ENCODE results near the gene STK11. TPM values are rescaled to one million over a fixed set of nuclear protein-coding genes. Genes with fewer than 3 reads are reported as not detected.

The STK11 gene
- total RNA-seq, 1 donor from 2014 or later = 61.6 TPM

- Histone ChIP-seq H2AFZ (ENCODE audit: low read depth, low read length) (no peak overlapping the region), H3K27ac (ENCODE audit: low read depth, low read length) (peak overlapping the region; percentile 37), H3K36me3 (ENCODE audit: insufficient read depth, low read length) (peaks cover 20% of the 10 kb centered on the region), H3K79me2 (ENCODE audit: insufficient read depth, low read length) (peaks cover 64% of the 10 kb centered on the region), H3K9ac (ENCODE audit: low read length) (peak overlapping the region; percentile 90), H3K9me3 (ENCODE audit: insufficient read depth, low read depth, low read length) (no peaks in the 10 kb centered on the region), H3K4me3 (ENCODE audit: insufficient read depth, low read depth, low read length) (no peak overlapping the region), H3K27me3 (ENCODE audit: insufficient read depth, low read length) (no peaks in the 10 kb centered on the region), H4K20me1 (ENCODE audit: insufficient read depth, low read length) (peaks cover 57% of the 10 kb centered on the region), H3K4me1 (ENCODE audit: insufficient read depth, low read length) (peaks cover 77% of the 10 kb centered on the region), H3K4me2 (ENCODE audit: low read length) (peak overlapping the region; percentile 97)
- Mint-ChIP-seq H3K9me3 (ENCODE audit: unreplicated experiment) (no peaks in the 10 kb centered on the region), H3K27me3 (ENCODE audit: low read depth, unreplicated experiment) (no peaks in the 10 kb centered on the region), H3K4me3 (ENCODE audit: unreplicated experiment) (peak overlapping the region; percentile 91), H3K36me3 (ENCODE audit: low read depth, unreplicated experiment) (peaks cover 14% of the 10 kb centered on the region), H3K4me1 (ENCODE audit: low read depth, unreplicated experiment) (peaks cover 31% of the 10 kb centered on the region), H3K27ac (ENCODE audit: unreplicated experiment) (peak overlapping the region; percentile 41)
- DNase-seq (ENCODE audit: low read depth) (no peak), FAIRE-seq (no peak)
- TF ChIP-seq, protein P1, sequence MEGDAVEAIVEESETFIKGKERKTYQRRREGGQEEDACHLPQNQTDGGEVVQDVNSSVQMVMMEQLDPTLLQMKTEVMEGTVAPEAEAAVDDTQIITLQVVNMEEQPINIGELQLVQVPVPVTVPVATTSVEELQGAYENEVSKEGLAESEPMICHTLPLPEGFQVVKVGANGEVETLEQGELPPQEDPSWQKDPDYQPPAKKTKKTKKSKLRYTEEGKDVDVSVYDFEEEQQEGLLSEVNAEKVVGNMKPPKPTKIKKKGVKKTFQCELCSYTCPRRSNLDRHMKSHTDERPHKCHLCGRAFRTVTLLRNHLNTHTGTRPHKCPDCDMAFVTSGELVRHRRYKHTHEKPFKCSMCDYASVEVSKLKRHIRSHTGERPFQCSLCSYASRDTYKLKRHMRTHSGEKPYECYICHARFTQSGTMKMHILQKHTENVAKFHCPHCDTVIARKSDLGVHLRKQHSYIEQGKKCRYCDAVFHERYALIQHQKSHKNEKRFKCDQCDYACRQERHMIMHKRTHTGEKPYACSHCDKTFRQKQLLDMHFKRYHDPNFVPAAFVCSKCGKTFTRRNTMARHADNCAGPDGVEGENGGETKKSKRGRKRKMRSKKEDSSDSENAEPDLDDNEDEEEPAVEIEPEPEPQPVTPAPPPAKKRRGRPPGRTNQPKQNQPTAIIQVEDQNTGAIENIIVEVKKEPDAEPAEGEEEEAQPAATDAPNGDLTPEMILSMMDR (IDR thresholded peaks at IDR 0.05; ENCODE audit: insufficient read depth, low read depth, low read length) = no peak
- no peak for TF ChIP-seq EZH2 (IDR thresholded peaks at IDR 0.05; ENCODE audit: insufficient read depth, low read length)
Measured at GRCh38 chr19:1271528-1272422, 66.2 kb downstream of the STK11 start.

- Histone ChIP-seq H3K36me3 (ENCODE audit: insufficient read depth, low read length) (peaks cover 24% of the 10 kb centered on the region), H3K4me2 (ENCODE audit: low read length) (peak overlapping the region; percentile 97), H4K20me1 (ENCODE audit: insufficient read depth, low read length) (peaks cover 57% of the 10 kb centered on the region), H3K4me3 (ENCODE audit: insufficient read depth, low read depth, low read length) (no peak overlapping the region), H3K9me3 (ENCODE audit: insufficient read depth, low read depth, low read length) (no peaks in the 10 kb centered on the region), H2AFZ (ENCODE audit: low read depth, low read length) (no peak overlapping the region), H3K79me2 (ENCODE audit: insufficient read depth, low read length) (peaks cover 67% of the 10 kb centered on the region), H3K9ac (ENCODE audit: low read length) (peak overlapping the region; percentile 38), H3K4me1 (ENCODE audit: insufficient read depth, low read length) (peaks cover 69% of the 10 kb centered on the region), H3K27ac (ENCODE audit: low read depth, low read length) (peak overlapping the region; percentile 37), H3K27me3 (ENCODE audit: insufficient read depth, low read length) (no peaks in the 10 kb centered on the region)
- no peak for DNase-seq (ENCODE audit: low read depth)
- H3K27me3 Mint-ChIP-seq (ENCODE audit: low read depth, unreplicated experiment) = no peaks in the 10 kb centered on the region
- no peaks in the 10 kb centered on the region for H3K9me3 Mint-ChIP-seq (ENCODE audit: unreplicated experiment)
- no peak for FAIRE-seq
- no peak for TF ChIP-seq EZH2 (IDR thresholded peaks at IDR 0.05; ENCODE audit: insufficient read depth, low read length)
- peak overlapping the region; percentile 48 for H3K27ac Mint-ChIP-seq (ENCODE audit: unreplicated experiment)
- peak overlapping the region; percentile 69 for H3K4me3 Mint-ChIP-seq (ENCODE audit: unreplicated experiment)
- peaks cover 14% of the 10 kb centered on the region for H3K36me3 Mint-ChIP-seq (ENCODE audit: low read depth, unreplicated experiment)
- H3K4me1 Mint-ChIP-seq (ENCODE audit: low read depth, unreplicated experiment) = peaks cover 31% of the 10 kb centered on the region
Measured at GRCh38 chr19:1272423-1273262, 67.1 kb downstream of the STK11 start.

GRCh38 chr19:1273263-1274041 is 67.9 kb downstream of the STK11 start:
- no peak overlapping the region for H2AFZ ChIP-seq (ENCODE audit: low read depth, low read length)
- FAIRE-seq (no peak), DNase-seq (ENCODE audit: low read depth) (no peak)
- H3K27ac ChIP-seq (ENCODE audit: low read depth, low read length) = no peak overlapping the region
- H3K79me2 ChIP-seq (ENCODE audit: insufficient read depth, low read length) = peaks cover 67% of the 10 kb centered on the region
- Mint-ChIP-seq H3K9me3 (ENCODE audit: unreplicated experiment) (no peaks in the 10 kb centered on the region), H3K4me1 (ENCODE audit: low read depth, unreplicated experiment) (peaks cover 30% of the 10 kb centered on the region), H3K27me3 (ENCODE audit: low read depth, unreplicated experiment) (no peaks in the 10 kb centered on the region), H3K4me3 (ENCODE audit: unreplicated experiment) (peak overlapping the region; percentile 69), H3K36me3 (ENCODE audit: low read depth, unreplicated experiment) (peaks cover 14% of the 10 kb centered on the region), H3K27ac (ENCODE audit: unreplicated experiment) (peak overlapping the region; percentile 84)
- H3K9ac ChIP-seq (ENCODE audit: low read length) = no peak overlapping the region
- H3K4me1 ChIP-seq (ENCODE audit: insufficient read depth, low read length) = peaks cover 61% of the 10 kb centered on the region
- H3K9me3 ChIP-seq (ENCODE audit: insufficient read depth, low read depth, low read length) = no peaks in the 10 kb centered on the region
- no peak overlapping the region for H3K4me3 ChIP-seq (ENCODE audit: insufficient read depth, low read depth, low read length)
- H3K27me3 ChIP-seq (ENCODE audit: insufficient read depth, low read length) = no peaks in the 10 kb centered on the region
- TF ChIP-seq, protein P1 (IDR thresholded peaks at IDR 0.05; ENCODE audit: insufficient read depth, low read depth, low read length) = no peak
- TF ChIP-seq EZH2 (IDR thresholded peaks at IDR 0.05; ENCODE audit: insufficient read depth, low read length) = no peak
- peaks cover 24% of the 10 kb centered on the region for H3K36me3 ChIP-seq (ENCODE audit: insufficient read depth, low read length)
- peak overlapping the region; percentile 96 for H3K4me2 ChIP-seq (ENCODE audit: low read length)
- H4K20me1 ChIP-seq (ENCODE audit: insufficient read depth, low read length) = peaks cover 54% of the 10 kb centered on the region
